Activated CD8-positive, alpha-beta memory T cell treated with anti-CD3 and anti-CD28 coated beads for 4 hours (primary cell): ENCODE measurements around the gene USP6NL.

Source experiments
- DNase-seq, 2 donors: peaks; one replicate each; pipeline ENCODE4 v3.0.0-alpha.2; 2020; ENCODE audit warnings: low read depth in 2 of 2

The USP6NL gene

GRCh38 chr10:11593612-11594011 lies 17.8 kb downstream of the USP6NL start:
- DNase-seq: no peak

- DNase-seq: no peak
These were observed 21.7 kb downstream of the USP6NL start for GRCh38 chr10:11589738-11590137.

- no peak for DNase-seq
These were observed 22.4 kb downstream of the USP6NL start for GRCh38 chr10:11588873-11589574.

GRCh38 chr10:11587722-11588259 lies 23.7 kb downstream of the USP6NL start:
- no peak for DNase-seq

GRCh38 chr10:11586170-11586569 lies 25.3 kb downstream of the USP6NL start:
- no peak for DNase-seq

- no peak for DNase-seq
These were observed 30.2 kb downstream of the USP6NL start for GRCh38 chr10:11581213-11581612.

GRCh38 chr10:11579885-11580284 lies 31.6 kb downstream of the USP6NL start:
- no peak for DNase-seq

GRCh38 chr10:11578802-11579255 lies 32.6 kb downstream of the USP6NL start:
- DNase-seq: peak in 1 of 2 donors; percentile 4

- DNase-seq: no peak
These were observed 35.2 kb downstream of the USP6NL start for GRCh38 chr10:11576092-11576809.

- DNase-seq: no peak
These were observed 38.0 kb downstream of the USP6NL start for GRCh38 chr10:11573497-11573896.

- no peak for DNase-seq
These were observed 40.7 kb downstream of the USP6NL start for GRCh38 chr10:11570751-11571150.

- no peak for DNase-seq
These were observed 42.0 kb downstream of the USP6NL start for GRCh38 chr10:11569471-11569870.

GRCh38 chr10:11568578-11568977 lies 42.9 kb downstream of the USP6NL start:
- DNase-seq: no peak

GRCh38 chr10:11564741-11565140 lies 46.7 kb downstream of the USP6NL start:
- no peak for DNase-seq

- DNase-seq: no peak
These were observed 47.5 kb downstream of the USP6NL start for GRCh38 chr10:11563936-11564335.

- DNase-seq: no peak
These were observed 48.6 kb downstream of the USP6NL start for GRCh38 chr10:11562888-11563287.

- DNase-seq: no peak
These were observed 51.3 kb downstream of the USP6NL start for GRCh38 chr10:11560076-11560709.

GRCh38 chr10:11557967-11558366 lies 53.5 kb downstream of the USP6NL start:
- no peak for DNase-seq

GRCh38 chr10:11557513-11557912 lies 53.9 kb downstream of the USP6NL start:
- no peak for DNase-seq

GRCh38 chr10:11555556-11555955 lies 55.9 kb downstream of the USP6NL start:
- DNase-seq: no peak

- DNase-seq: no peak
These were observed 57.6 kb downstream of the USP6NL start for GRCh38 chr10:11553773-11554381.
